Stimulated activated CD4-positive, alpha-beta T cell treated with anti-CD3 and anti-CD28 coated beads, Interleukin-4, amount 100 ng/mL, for 24 hours (primary cell): ENCODE measurements around the gene TXLNG.

Source experiments
- DNase-seq: peaks from one replicate; pipeline ENCODE4 v3.0.0-alpha.2; 2020

The TXLNG gene

GRCh38 chrX:16839219-16839851 lies 53.1 kb downstream of the TXLNG start:
- no peak for DNase-seq

GRCh38 chrX:16839852-16840460 lies 53.7 kb downstream of the TXLNG start:
- DNase-seq: no peak

DNA sequence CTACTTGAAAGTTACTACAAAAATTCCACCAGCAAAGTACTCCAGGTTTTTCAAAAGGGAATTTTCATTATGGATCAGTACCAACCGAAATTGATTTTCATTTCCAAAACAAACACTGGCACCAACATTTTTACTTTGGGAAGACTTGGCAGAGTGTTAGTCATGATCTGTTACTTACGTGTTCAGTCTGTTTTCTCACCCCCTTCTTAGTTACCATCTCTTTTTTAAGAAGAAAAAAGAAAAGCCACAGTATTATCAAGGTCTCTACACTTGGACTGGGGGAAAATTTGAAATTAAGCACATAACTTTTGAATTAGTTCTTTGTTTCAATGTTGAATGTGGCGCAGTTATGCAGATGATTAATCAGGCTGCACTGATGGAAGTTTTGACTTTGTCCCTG lies 56.4 kb downstream of the TXLNG start:
- DNase-seq: no peak

- DNase-seq: no peak
Measured at GRCh38 chrX:16843208-16843909, 57.1 kb downstream of the TXLNG start.

DNA sequence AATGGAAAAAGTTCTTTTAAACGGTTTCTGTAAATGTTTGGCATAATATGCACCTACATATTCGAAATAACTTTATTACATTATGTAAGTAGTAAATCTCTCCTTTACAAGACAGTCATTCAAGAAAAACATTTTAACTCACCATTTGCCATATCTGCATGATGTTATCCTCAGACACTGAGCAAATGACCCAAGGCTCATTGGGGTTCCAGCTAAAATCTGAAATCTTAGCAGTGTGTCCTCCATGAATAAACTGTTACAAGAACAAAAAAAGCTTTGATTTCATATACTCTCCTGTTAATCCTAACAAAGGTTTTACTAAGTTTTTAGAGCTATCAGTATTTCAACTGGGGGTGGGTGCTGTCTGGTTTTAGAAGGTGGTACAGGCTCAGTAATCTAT lies 59.4 kb downstream of the TXLNG start:
- no peak for DNase-seq

GRCh38 chrX:16848541-16848940 lies 62.3 kb downstream of the TXLNG start:
- no peak for DNase-seq

DNA sequence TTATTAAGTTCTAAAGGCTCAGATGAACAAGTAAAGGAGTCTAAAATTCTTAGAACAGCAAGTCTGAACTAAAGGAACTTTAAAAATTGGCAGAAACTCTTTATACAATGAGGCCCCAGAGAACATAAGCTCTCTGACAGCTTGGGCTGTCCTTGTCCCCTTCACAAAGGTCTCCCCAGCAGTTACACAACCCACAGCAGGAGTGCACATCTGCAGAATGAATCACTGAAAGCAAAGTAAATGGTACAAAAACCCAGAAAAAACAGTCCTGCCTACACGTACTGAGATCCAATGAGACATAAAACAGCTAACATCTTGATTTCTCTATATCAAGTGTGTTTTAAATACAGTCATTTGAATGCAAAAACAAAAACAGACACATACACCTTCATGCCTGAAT lies 65.2 kb downstream of the TXLNG start:
- DNase-seq: no peak

DNA sequence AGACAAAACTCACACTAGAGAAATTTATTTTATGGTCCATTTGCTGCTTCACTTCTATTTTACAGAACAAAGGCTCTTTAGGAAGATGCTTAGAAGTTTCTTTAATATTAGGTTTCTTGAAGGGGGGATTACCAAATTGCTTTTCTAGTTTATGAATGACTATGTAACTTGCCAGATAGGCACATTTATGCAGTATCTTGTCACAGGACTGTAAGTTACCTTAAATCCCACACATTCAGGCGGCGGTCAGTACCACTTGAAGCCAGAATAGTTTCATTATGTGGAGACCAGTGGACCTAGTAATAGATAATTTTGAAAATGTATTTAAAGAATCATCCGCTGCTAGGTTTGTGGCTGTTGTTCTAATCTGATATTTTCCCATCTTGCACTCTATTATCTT lies 65.6 kb downstream of the TXLNG start:
- no peak for DNase-seq

DNA sequence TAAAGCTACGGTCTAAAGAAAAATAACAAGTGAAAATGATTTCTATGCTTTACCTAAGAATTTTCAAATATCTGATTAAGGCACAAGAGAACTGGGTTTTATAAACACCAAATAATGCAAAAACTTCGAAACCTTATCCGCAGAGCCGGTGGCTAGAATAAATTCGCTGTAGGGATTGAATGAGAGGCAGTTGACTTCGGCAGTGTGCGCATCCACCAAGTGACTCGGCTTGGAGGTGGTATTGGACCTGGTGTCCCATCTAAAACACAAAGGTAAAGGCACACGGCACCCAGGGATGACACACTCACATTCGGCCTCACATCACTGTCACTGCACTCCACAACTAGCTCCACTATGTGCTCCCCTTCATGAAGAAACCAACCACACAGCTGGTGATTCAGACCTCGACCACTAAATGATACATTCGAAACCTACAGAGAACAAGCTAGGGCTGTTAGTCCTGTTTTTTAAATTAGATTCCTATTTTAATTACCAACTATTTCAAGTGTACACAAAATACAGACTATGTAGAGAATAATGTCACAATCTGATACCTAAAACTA lies 66.4 kb downstream of the TXLNG start:
- no peak for DNase-seq

GRCh38 chrX:16853537-16853936 lies 67.3 kb downstream of the TXLNG start:
- no peak for DNase-seq

DNA sequence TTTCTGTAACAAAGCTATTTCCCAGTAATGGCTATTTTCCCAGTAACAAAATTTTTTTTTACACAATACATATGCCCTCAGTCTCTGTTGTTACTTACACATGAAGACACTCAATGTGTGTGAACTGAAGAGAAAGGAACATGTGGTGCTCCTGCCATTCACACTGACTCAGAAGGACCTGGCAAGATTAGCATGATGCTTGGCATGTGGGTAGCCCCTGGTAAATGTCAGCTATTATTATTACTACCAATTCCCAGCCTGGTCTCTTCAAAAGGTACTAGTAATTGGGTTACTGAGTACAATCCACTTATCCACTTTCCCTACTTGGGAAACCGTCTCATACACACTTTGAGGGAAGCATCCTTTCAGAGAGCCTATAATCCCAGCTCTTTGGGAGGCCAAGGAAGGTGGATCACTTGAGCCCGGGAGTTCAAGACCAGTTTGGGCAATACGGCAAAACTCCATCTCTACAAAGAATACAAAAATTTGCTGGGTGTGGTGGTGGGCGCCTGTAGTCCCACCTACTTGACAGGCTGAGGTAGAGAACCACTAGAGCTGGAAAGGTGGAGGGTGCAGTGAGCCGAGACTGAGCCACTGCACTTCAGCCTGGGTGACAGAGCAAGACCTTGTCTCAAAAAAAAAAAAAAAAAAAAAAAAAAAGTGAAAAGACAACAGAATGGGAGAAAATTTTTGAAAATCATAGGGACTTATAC lies 69.3 kb downstream of the TXLNG start:
- no peak for DNase-seq

DNA sequence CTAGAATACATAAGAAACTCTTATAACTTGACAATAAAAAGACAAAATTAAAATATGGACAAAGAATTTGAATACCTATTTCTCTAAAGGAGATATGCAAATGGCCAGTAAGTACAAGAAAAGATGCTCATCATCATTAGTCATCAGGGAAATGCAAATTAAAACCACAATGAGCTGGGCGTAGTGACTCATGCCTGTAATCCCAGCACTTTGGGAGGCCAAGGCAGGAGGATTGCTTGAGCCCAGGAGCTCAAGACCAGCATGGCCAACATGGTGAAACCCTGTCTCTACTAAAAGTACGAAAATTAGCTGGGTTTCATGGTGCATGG lies 69.8 kb downstream of the TXLNG start:
- peak; percentile 43 for DNase-seq

DNA sequence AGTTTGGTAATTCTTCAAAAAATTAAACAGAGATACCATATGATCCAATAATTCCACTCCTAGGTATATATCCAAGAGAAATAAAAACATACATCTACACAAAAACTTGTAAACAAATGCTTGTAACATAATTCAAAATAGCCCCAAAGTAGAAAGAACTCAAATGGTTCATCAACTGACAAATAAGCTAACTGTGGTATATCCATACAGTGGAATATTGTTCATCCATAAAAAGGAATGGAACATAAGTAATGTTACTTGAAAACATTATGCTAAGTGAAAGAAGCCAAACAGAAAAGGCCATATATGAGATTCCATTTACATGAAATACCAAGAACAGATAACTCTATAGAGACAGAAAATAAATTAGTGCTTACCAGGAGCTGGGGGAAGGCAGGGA lies 70.5 kb downstream of the TXLNG start:
- DNase-seq: no peak

DNA sequence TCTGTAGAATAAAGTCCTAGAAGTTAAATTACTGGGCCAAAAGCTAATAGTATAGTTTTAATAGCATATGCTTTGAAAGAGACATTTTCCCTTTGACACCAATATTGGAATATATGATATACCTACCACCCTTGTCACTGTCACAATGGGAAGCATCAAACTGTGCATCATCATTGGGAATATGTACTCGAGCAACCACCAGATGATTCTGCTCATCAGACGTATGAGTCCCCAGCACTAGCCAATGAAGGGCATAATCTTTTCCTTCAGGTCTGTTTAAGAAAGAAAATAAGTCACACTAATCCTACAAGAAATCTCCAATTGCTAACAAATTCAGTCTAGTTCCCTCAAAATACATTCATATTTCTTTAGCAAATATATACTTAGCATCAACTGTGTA lies 76.6 kb downstream of the TXLNG start:
- no peak for DNase-seq

GRCh38 chrX:16867947-16868346 lies 81.7 kb downstream of the TXLNG start:
- DNase-seq: no peak

DNA sequence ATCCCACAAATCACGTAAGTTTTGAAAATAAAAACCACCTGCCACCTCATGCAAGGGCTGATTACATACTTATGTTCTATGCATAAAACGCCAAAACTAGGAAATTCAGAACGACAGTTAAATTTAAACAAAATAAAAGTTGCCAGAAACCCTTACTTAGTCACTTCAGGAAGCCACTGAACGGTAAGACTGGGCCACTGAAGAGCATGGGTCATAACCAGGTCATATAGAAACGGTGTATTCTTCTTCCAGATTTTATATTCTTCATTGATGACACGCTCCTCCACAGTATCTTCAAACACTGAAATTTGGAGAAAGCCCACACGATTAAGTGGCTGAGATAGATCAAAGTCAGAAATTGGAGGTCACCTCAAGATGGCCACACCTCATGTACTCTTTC lies 82.7 kb downstream of the TXLNG start:
- no peak for DNase-seq

DNA sequence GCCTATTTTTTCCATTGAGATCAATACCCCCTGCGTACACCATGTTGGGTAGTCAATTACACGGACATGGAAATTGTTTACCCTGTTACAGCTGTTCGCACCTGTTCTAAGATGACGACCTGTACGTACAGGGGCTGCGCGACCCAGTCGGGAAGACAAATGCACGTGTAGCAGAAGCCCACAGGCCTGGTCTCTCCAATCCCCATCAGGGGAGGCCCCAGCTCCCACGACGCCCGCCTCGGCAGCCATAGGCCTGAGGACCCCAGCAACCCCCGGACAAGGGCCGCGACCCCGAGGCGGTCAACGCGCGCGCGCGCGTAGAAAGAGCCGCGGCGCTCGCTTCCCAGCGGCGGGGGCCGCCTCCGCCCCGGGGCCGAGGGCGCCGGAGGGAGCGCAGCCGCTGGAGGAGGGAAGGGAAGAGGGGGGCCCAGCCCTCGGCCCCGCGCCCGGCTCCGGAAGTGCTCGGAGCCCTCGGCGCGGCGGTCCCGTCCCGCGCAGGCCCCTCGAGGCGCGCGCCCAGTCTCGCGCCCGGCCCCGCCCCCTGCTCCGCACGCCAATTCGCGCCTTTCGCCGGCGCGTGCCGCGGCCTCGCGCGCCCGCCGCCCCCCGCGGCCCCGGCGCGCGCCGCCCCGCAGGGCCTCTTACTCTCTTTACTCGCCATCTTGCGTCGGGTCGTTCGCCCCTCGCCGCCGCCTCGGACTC lies 83.3 kb downstream of the TXLNG start:
- DNase-seq: peak; percentile 45

DNA sequence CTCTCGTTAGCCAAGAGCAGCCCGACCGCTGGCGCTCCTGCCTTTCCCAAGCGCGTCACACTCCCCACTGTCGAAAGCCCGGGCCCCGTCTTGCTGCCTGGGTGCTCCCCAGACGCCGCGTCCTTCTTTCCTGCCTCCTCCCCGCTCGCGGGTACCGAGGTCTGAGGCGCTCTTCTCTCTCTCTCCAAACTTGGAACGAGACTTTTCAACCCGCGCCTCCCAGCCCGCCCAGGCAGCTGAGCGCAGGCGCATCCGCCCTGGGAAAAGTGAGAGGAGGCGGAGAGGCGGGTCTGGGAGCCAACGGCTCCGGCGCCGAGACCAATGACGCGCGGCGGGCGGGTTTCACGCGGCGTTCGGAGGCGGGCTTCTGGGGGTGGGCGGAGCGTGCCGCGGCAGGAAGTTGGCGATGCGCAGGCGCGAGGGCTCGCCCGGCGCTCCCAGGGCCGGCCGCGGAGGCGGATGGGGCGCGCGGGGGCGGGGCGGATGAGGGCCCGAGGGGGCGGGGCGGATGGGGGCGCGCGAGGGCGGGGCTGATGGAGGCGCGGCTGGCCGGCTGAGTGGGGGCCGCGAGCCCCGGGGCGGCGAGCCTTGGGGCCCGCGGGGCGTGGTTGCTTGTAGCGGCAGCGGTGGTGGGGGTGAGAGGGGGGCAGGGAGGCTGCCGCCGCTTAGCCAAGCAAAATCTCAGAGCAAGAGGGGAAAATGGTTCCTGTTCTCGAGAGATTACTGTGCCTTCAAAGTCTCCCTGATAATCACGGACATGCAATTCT lies 84.0 kb downstream of the TXLNG start, which contains the start of gene RBBP7:
Gene RBBP7 (minus strand): TSS at position 268 of the 767 bp plus-strand sequence. CDS start 309 bp downstream, outside the sequence.
- DNase-seq: peak; percentile 89

DNA sequence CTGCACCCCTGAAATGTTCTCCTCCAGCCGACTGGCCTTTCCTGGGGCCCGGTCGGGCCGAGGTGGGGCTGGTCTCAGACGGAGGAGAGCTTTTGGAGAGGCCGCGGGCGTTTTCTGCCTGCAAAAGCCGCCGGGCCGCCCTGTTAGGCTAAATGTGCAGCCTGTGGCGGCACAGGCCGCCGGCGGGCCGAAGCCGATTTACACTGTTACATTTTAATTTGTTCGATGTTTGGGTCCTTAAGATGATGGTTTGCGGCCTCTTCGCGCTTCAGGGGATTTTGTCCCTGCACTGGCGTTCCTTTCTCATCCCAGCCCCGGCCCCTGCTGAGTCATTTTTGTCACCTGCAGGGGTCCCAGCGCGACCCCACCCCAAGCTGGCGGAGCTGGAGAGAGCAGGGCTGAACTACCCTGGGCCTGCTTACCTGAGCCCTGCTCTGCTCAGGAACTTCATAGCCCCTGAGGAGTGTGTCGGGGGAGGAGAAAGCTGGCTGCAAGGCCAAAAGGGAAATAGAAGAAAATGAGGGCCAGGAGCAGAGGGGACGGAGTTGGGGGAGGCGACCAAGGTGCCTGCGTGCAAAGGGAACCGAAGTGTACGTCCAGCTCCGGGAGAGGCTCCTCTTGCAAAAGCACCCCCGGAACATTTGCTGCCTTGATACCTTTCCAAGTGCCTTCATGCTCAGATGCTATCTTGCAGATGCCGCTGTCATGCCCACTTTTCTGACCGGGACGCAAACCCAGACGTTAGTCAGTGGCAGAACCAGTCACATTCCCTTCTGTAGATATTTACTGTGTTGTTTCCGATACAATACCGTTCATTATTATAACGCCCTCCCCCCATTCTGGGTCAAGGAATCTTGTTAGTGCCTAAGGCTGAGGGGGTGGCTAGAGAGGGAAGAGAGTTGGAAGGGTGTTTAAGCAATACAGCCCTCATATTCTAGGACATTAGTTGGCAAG lies 84.9 kb downstream of the TXLNG start:
- no peak for DNase-seq

DNA sequence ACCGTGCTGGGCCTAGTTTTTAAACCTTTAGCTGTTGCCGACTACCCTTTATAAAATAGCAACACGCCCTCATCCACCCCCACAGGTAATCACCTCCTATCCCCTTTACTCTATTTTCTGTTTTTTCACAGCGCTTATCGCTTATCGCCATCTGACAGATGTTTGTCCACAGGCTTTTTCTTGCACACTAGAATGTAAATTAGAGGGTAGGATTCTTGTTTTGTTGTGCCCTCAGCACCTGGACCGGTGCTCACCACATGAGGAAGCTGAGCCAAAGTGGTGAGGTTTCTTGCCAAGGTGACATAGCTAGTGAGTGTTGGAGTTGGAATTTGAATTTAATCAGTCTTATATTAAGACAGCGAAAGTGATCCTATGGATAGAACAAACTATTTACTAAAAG lies 86.8 kb downstream of the TXLNG start:
- no peak for DNase-seq
